Measurements from ENCODE around the gene NR4A1. TPM values are rescaled to one million over a fixed set of nuclear protein-coding genes. Genes with fewer than 3 reads are reported as not detected.

NR4A1 gene
- total and polyA plus RNA-seq, 7 experiments from 2014 or later = 0.28 to 279 (median 1.1) TPM

DNA sequence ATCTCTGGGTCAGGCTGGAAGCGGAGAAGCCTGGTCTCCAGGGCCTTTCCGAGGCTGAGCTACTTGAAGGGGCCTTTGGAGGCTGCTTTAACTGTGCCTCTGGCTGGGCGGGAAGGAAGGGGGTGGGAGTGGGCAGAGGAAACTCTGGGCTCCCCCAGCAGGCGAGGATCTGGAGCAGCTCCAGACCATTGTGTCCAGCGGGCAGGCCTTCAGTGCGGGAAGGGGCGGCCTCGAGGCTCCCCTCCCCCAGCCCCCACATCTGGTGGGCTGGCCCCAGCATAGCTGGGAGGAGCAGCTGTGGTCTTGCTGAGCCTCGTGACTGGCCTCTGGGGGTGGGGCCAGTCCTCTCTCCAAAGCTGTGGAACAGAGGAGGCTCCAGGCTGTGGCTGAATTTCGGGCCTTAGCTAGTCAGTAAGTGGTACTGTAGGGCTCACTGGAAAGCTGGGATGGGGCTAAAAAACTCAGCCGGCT lies 41.1 kb upstream of the NR4A1 start:
- ChIA-PET CTCF (interaction anchor here (0.9 to 13.0 kb wide), 2 partner anchors 12 kb away, joined by 3 to 316 read pairs; no protein-coding TSS in a partner anchor), POLR2A (interaction anchor here (10.3 kb wide), 1 partner anchor 12 kb away, joined by 162 read pairs; no protein-coding TSS in a partner anchor)
- Mint-ChIP-seq H3K36me3 (peaks cover 0 to 45% (median 11%) of the 10 kb centered on the region in 5 donors), H3K4me3 (no peak overlapping the region), H3K27me3 (peaks cover 0 to 28% (median 0%) of the 10 kb centered on the region in 5 donors), H3K27ac (peak overlapping the region in 6 of 9 donors; percentile 36 to 94 (median 78)), H3K4me1 (peaks cover 6 to 28% (median 20%) of the 10 kb centered on the region in 7 donors), H3K9me3 (no peaks in the 10 kb centered on the region)
- peaks cover 0 to 11% of the 10 kb centered on the region in 2 donors for H3K4me1 ChIP-seq (ENCODE audit: control insufficient read depth in 2 of 2, insufficient read depth in 2 of 2, low read length in 2 of 2)
- no peaks in the 10 kb centered on the region for H3K27me3 ChIP-seq (ENCODE audit: control insufficient read depth in 2 of 2, insufficient read depth in 2 of 2, low read length in 2 of 2)
- H3K36me3 ChIP-seq (ENCODE audit: control insufficient read depth in 2 of 3, insufficient read depth in 3 of 3, low read length in 3 of 3) = peaks cover 0 to 45% (median 5%) of the 10 kb centered on the region in 3 experiments
- H3K4me3 ChIP-seq (ENCODE audit: low read length) = no peak overlapping the region
- intact Hi-C loops (cut with micrococcal nuclease) = no loop called here
- DNase-seq = peak in 1 of 9 donors; percentile 20
- ATAC-seq = no peak
- H3K27ac ChIP-seq (ENCODE audit: low read depth, low read length) = no peak overlapping the region
- H3K9me3 ChIP-seq (ENCODE audit: control insufficient read depth in 2 of 3, low read length in 3 of 3) = peaks cover 0 to 3% (median 0%) of the 10 kb centered on the region in 3 experiments

DNA sequence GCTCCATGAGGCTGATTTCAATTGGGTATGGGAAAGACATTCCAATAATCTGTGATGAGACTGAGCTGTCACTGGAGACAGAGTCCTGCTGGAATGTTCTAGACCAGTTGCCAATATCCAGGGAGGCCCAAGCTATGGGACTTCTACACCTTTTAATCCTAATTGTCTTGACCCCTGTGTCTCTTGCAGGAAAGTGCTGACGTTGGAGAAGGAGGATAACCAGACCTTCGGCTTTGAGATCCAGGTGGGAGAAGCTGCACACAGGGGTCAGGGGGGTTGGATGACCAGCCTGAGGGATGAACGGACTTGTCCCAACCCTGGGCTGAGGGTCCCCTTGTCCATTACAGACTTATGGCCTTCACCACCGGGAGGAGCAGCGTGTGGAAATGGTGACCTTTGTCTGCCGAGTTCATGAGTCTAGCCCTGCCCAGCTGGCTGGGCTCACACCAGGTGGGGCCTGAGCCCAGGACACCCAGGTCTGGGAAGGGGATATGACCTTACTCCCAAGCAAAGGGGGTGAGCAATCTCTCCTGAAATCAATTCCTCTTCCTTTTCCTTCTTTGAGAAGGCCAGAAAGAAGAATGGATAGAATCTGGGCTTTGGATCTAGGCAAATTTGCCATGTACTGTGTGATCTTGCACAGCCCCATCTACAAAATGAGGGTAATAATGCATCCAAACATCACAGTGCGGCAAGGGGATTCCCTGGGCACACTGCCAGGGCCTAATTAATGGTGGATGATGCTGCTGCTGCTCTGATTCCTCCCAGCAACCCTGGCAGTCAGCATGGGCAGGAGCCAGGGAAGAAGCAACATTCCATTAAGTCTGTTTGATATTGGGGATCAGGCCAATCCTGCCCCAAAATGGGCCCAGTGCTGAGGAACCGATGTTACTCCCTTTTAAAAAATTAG lies 40.3 kb upstream of the NR4A1 start:
- ChIA-PET CTCF (interaction anchor here (0.9 to 13.0 kb wide), 2 partner anchors 11 to 13 kb away, joined by 3 to 316 read pairs; no protein-coding TSS in a partner anchor), POLR2A (interaction anchor here (10.3 kb wide), 1 partner anchor 11 kb away, joined by 162 read pairs; no protein-coding TSS in a partner anchor)
- Histone ChIP-seq H3K4me3 (ENCODE audit: low read length) (no peak overlapping the region), H3K27me3 (ENCODE audit: control insufficient read depth in 2 of 2, insufficient read depth in 2 of 2, low read length in 2 of 2) (no peaks in the 10 kb centered on the region), H3K27ac (ENCODE audit: low read depth, low read length) (no peak overlapping the region), H3K4me1 (ENCODE audit: control insufficient read depth in 2 of 2, insufficient read depth in 2 of 2, low read length in 2 of 2) (peaks cover 0 to 11% of the 10 kb centered on the region in 2 donors), H3K36me3 (ENCODE audit: control insufficient read depth in 2 of 3, insufficient read depth in 3 of 3, low read length in 3 of 3) (peaks cover 0 to 50% (median 5%) of the 10 kb centered on the region in 3 experiments), H3K9me3 (ENCODE audit: control insufficient read depth in 2 of 3, low read length in 3 of 3) (peaks cover 0 to 3% (median 0%) of the 10 kb centered on the region in 3 experiments)
- H3K4me3 Mint-ChIP-seq = peak overlapping the region in 1 of 10 donors; percentile 43
- peaks cover 0 to 45% (median 11%) of the 10 kb centered on the region in 5 donors for H3K36me3 Mint-ChIP-seq
- ATAC-seq (no peak), DNase-seq (no peak)
- H3K4me1 Mint-ChIP-seq = peaks cover 6 to 22% (median 13%) of the 10 kb centered on the region in 7 donors
- intact Hi-C loops (cut with micrococcal nuclease) = no loop called here
- peaks cover 0 to 20% (median 0%) of the 10 kb centered on the region in 5 donors for H3K27me3 Mint-ChIP-seq
- no peaks in the 10 kb centered on the region for H3K9me3 Mint-ChIP-seq
- H3K27ac Mint-ChIP-seq = peak overlapping the region in 2 of 9 donors; percentile 36 to 38

GRCh38 chr12:52011602-52012214 lies 39.5 kb upstream of the NR4A1 start:
- CTCF ChIA-PET = interaction anchor here (13.0 kb wide), 1 partner anchor 10 kb away, joined by 316 read pairs; no protein-coding TSS in a partner anchor

DNA sequence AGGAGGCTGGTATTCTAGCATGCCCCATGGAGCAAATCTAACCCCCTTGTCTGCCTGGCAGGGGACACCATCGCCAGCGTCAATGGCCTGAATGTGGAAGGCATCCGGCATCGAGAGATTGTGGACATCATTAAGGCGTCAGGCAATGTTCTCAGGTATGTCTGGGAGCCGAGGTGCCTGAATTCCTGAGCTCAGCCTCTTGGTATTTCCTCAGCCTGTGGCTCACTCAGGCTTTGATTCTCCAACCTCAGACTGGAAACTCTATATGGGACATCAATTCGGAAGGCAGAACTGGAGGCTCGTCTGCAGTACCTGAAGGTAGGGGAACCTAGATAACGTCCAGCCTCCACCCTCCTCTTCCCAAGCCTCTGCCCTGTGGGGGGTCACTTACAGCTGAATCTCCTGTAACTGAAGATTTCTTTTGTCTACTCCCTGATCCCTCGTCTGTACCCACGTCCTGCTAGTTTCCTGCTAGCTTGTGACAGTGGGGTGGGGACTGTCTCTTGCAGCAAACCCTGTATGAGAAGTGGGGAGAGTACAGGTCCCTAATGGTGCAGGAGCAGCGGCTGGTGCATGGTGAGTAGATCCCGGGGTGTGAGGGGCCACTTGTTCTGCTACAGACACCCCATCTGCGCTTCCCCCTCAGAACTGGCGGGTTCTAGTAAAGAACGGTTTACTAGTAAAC lies 37.5 kb upstream of the NR4A1 start:
- ATAC-seq (no peak), DNase-seq (no peak)
- Mint-ChIP-seq H3K4me3 (peak overlapping the region in 1 of 10 donors; percentile 12), H3K36me3 (peaks cover 0 to 48% (median 11%) of the 10 kb centered on the region in 5 donors), H3K27ac (peak overlapping the region in 5 of 9 donors; percentile 24 to 67 (median 38)), H3K27me3 (no peaks in the 10 kb centered on the region), H3K4me1 (peaks cover 0 to 7% (median 3%) of the 10 kb centered on the region in 7 donors), H3K9me3 (peaks cover 0 to 7% (median 0%) of the 10 kb centered on the region in 11 donors)
- Histone ChIP-seq H3K9me3 (ENCODE audit: control insufficient read depth in 2 of 3, low read length in 3 of 3) (peaks cover 0 to 3% (median 0%) of the 10 kb centered on the region in 3 experiments), H3K4me1 (ENCODE audit: control insufficient read depth in 2 of 2, insufficient read depth in 2 of 2, low read length in 2 of 2) (no peaks in the 10 kb centered on the region), H3K36me3 (ENCODE audit: control insufficient read depth in 2 of 3, insufficient read depth in 3 of 3, low read length in 3 of 3) (peaks cover 0 to 45% (median 5%) of the 10 kb centered on the region in 3 experiments), H3K27ac (ENCODE audit: low read depth, low read length) (no peak overlapping the region), H3K27me3 (ENCODE audit: control insufficient read depth in 2 of 2, insufficient read depth in 2 of 2, low read length in 2 of 2) (no peaks in the 10 kb centered on the region), H3K4me3 (ENCODE audit: low read length) (no peak overlapping the region)
- ChIA-PET CTCF (interaction anchor here (1.2 to 13.0 kb wide), 2 partner anchors 8 to 68 kb away, joined by 4 to 316 read pairs; no protein-coding TSS in a partner anchor), POLR2A (interaction anchor here (0.9 to 1.0 kb wide), 2 partner anchors 11 to 19 kb away, joined by 3 to 4 read pairs; no protein-coding TSS in a partner anchor)
- intact Hi-C loops (cut with micrococcal nuclease) = no loop called here

More at GRCh38 chr12:52011602-52012214, 39.5 kb upstream of the NR4A1 start:
- no peak for ATAC-seq
- Mint-ChIP-seq H3K9me3 (peaks cover 0 to 3% (median 0%) of the 10 kb centered on the region in 11 donors), H3K36me3 (peaks cover 0 to 48% (median 11%) of the 10 kb centered on the region in 5 donors), H3K4me3 (no peak overlapping the region), H3K4me1 (peaks cover 6 to 16% (median 11%) of the 10 kb centered on the region in 7 donors), H3K27ac (peak overlapping the region in 4 of 9 donors; percentile 5 to 49 (median 29)), H3K27me3 (peaks cover 0 to 14% (median 0%) of the 10 kb centered on the region in 5 donors)
- no peaks in the 10 kb centered on the region for H3K27me3 ChIP-seq (ENCODE audit: control insufficient read depth in 2 of 2, insufficient read depth in 2 of 2, low read length in 2 of 2)
- peaks cover 0 to 8% of the 10 kb centered on the region in 2 donors for H3K4me1 ChIP-seq (ENCODE audit: control insufficient read depth in 2 of 2, insufficient read depth in 2 of 2, low read length in 2 of 2)
- peaks cover 0 to 3% (median 0%) of the 10 kb centered on the region in 3 experiments for H3K9me3 ChIP-seq (ENCODE audit: control insufficient read depth in 2 of 3, low read length in 3 of 3)
- intact Hi-C loops (cut with micrococcal nuclease) = no loop called here
- DNase-seq = no peak
- H3K27ac ChIP-seq (ENCODE audit: low read depth, low read length) = no peak overlapping the region
- peaks cover 0 to 50% (median 5%) of the 10 kb centered on the region in 3 experiments for H3K36me3 ChIP-seq (ENCODE audit: control insufficient read depth in 2 of 3, insufficient read depth in 3 of 3, low read length in 3 of 3)
- H3K4me3 ChIP-seq (ENCODE audit: low read length) = no peak overlapping the region
- POLR2A ChIA-PET = interaction anchor here (10.3 kb wide), 1 partner anchor 10 kb away, joined by 162 read pairs; no protein-coding TSS in a partner anchor

DNA sequence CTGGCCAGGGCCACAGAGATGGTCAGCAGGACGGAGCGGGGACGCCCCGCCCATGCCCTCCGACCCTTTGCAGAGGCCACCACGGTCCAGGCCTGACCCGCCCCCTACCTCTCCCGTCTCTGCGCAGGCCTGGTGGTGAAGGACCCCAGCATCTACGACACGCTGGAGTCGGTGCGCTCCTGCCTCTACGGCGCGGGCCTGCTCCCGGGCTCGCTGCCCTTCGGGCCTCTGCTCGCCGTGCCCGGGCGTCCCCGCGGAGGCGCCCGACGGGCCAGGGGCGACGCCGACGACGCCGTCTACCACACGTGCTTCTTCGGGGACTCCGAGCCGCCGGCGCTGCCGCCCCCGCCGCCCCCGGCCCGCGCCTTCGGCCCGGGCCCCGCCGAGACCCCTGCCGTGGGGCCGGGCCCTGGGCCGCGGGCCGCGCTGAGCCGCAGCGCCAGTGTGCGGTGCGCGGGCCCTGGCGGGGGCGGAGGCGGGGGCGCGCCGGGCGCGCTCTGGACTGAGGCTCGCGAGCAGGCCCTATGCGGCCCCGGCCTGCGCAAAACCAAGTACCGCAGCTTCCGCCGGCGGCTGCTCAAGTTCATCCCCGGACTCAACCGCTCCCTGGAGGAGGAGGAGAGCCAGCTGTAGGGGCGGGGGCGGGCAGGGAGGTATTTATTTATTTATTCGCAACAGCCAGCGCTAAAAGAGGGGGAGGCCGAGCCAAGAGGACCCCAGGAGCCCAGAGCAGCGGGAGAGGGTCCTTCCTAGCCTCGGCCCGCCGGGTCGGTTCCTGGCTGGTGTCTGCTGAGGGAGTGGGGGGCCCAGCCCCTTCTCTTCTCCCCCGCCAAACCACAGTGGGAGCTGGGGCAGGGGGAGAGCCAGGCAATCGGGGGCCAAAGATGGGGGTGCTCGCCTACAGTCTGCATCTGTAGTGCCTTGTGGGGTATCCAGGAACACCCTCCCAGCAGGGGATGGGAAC lies 36.4 kb upstream of the NR4A1 start:
- peaks cover 0 to 45% (median 11%) of the 10 kb centered on the region in 5 donors for H3K36me3 Mint-ChIP-seq
- no peaks in the 10 kb centered on the region for H3K27me3 ChIP-seq (ENCODE audit: control insufficient read depth in 2 of 2, insufficient read depth in 2 of 2, low read length in 2 of 2)
- H3K9me3 Mint-ChIP-seq = peaks cover 0 to 7% (median 0%) of the 10 kb centered on the region in 11 donors
- H3K4me3 Mint-ChIP-seq = no peak overlapping the region
- H3K36me3 ChIP-seq (ENCODE audit: control insufficient read depth in 2 of 3, insufficient read depth in 3 of 3, low read length in 3 of 3) = peaks cover 0 to 45% (median 5%) of the 10 kb centered on the region in 3 experiments
- intact Hi-C loops (cut with micrococcal nuclease) = no loop called here
- no peak for ATAC-seq
- no peak overlapping the region for H3K4me3 ChIP-seq (ENCODE audit: low read length)
- H3K9me3 ChIP-seq (ENCODE audit: control insufficient read depth in 2 of 3, low read length in 3 of 3) = peaks cover 0 to 3% (median 0%) of the 10 kb centered on the region in 3 experiments
- no peaks in the 10 kb centered on the region for H3K27me3 Mint-ChIP-seq
- ChIA-PET POLR2A (interaction anchor here (0.5 to 1.0 kb wide), 5 partner anchors 9 to 22 kb away, joined by 3 to 4 read pairs (median 3); no protein-coding TSS in a partner anchor), CTCF (interaction anchor here (1.6 to 13.0 kb wide), 2 partner anchors 7 to 11 kb away, joined by 5 to 316 read pairs; no protein-coding TSS in a partner anchor)
- H3K27ac Mint-ChIP-seq = peak overlapping the region in 2 of 9 donors; percentile 38 to 60
- peak in 1 of 9 donors; percentile 25 for DNase-seq
- H3K4me1 Mint-ChIP-seq = peaks cover 0 to 3% (median 0%) of the 10 kb centered on the region in 7 donors
- H3K4me1 ChIP-seq (ENCODE audit: control insufficient read depth in 2 of 2, insufficient read depth in 2 of 2, low read length in 2 of 2) = no peaks in the 10 kb centered on the region
- H3K27ac ChIP-seq (ENCODE audit: low read depth, low read length) = no peak overlapping the region
